Stimulated activated CD8-positive, alpha-beta memory T cell treated with anti-CD3 and anti-CD28 coated beads, Interleukin-7, amount 100 ng/mL, for 48 hours (primary cell): ENCODE data around the gene YIF1A.

Experiments
- DNase-seq, 2 donors: peaks; one replicate each; pipeline ENCODE4 v3.0.0-alpha.2; 2020; ENCODE audit warnings: low read depth in 1 of 2; ENCODE audit errors: extremely low read depth in 1 of 2

Gene YIF1A

DNA sequence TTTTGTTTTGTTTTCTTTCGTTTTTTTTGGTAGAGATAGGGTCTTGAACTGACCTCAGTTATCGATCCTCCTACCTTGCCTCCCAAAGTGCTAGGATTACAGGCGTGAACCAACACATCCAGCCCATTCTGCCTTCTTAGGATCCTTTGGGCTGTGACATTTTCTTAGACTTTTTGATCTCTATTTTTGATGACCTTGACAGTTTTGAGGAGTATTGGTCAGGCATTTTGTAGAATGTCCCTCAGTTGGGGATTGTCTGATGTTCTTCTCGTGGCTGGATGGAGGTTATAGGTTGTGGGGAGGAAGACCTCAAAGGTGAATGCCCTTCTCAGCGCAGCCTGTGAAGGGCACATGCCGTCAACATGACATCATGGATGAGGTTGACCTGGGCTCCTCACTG, 40.0 kb downstream of the YIF1A start:
- DNase-seq, result no peak

DNA sequence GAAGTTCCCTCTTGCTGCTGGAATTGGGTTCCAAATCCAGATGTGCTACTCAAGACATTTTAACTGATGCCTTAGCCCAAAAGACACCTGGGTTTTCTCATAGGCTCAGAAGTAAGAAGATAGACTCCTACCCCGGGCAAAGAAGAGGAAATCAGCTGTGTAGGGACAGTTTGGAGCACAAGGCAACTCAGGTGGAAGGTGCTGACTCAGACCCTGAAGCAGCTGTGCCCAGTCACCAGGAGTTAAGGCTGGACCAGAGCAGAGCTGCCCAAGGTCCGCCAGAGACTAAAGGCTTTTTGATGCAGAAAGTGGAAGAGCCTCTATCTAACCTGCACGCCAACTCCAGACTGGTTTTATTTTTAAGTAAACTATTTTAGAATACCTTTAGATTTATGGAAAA, 41.1 kb downstream of the YIF1A start:
- no peak for DNase-seq

DNA sequence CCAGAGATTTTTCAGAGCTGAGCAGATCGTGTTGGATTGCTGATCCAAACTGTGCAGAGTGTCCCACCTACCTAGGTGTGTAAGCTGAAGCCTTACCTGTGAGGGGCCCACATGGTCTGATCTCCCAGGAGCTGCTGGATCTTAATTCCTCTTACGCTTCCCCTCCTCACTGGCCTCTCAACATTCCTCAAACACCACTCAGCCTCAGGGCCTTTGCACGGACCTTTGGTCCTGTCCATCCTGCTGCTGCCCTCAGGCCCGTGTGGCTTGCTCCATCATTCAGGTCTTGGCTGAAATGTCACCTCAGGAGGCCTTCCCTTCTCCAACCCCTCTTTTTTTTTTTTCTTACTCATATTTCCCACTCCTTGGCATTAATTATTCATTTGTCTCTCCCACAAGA, 41.6 kb downstream of the YIF1A start:
- DNase-seq, result no peak

DNA sequence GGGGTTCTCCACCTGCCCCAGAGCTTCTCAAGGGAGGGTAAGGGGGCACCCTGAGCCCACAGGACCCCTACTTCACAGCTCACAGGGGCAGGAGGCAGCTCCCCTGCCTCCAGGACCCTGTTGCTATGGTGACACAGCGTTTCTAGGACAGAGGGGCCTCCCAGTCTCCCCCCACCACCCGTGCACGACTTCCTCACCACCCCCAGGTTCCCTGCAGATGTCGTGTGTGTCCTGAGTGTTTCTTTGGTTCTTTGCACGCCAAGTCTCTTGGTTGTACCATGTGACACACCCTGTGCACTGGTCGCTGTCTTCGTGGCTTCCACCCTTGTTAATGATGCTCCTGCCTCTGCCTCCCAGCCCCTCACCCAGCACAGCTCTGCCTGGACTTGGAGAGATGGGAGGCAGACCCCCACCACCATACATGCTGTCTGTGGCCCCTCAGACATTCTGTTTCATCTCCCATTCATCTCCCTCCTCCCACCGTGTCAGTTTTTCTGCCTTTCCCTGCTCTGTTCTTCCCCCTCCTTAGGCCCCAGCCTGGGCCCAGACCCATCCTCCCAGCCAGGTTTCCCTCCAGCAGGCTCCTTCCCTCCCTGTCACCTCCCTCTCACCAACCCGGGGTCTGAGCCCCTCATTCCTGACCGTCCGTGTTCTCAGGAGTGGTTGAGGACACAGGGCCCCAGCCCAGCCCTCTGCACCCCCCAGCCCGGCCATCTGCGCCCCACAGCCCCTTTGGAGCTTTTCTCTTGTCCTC, 45.0 kb downstream of the YIF1A start:
- DNase-seq, result no peak

DNA sequence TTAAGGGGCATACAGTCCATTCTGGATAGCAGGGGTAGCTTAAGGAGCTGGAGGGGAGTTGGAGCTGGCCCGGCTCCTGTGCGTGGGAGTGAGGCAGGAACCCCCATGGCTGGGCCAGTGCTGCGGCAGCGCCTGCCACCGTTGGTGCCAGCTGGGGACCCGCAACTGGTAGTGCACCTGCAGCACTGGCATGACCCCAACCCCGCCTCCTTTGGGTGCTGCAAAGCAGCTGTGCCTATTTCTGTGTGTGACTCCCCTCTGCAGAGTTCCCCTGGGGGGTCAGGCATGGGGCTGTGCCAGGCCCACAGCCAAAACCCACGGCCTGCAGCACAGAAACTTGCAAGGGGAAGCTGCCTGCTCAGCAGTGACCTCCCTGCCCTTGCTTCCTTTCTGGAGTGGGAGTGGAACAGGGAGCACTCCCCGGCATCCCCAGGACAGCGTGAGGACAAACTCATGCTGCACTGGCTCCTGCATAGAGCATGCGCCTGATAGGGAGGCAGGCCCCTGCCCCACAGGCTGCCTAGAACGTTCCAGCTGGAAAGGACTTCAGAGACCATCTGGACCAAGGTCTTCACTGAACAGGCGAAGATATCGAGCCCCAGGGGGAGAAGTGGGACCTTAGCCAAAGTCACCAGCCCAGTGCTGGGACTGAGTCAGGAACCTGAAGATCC, 46.7 kb downstream of the YIF1A start:
- DNase-seq, result no peak

DNA sequence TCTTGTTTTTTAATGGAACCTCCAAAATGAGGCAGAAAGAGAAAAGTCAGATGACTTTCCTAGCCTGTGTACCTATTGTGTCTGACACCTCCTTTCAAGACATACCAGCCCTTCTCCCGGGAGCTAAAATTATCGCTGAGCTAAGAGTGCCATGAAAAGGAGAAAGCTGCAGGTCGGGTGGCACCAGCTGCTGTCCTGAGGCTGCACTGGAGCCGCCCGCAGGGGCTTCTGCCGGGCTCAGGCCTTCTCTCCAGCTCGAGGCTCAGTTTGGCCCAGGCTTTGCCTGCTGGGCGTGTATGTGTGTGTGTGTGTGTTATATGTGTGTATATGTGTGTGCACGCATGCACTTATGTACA, 48.2 kb downstream of the YIF1A start:
- DNase-seq, result no peak

DNA sequence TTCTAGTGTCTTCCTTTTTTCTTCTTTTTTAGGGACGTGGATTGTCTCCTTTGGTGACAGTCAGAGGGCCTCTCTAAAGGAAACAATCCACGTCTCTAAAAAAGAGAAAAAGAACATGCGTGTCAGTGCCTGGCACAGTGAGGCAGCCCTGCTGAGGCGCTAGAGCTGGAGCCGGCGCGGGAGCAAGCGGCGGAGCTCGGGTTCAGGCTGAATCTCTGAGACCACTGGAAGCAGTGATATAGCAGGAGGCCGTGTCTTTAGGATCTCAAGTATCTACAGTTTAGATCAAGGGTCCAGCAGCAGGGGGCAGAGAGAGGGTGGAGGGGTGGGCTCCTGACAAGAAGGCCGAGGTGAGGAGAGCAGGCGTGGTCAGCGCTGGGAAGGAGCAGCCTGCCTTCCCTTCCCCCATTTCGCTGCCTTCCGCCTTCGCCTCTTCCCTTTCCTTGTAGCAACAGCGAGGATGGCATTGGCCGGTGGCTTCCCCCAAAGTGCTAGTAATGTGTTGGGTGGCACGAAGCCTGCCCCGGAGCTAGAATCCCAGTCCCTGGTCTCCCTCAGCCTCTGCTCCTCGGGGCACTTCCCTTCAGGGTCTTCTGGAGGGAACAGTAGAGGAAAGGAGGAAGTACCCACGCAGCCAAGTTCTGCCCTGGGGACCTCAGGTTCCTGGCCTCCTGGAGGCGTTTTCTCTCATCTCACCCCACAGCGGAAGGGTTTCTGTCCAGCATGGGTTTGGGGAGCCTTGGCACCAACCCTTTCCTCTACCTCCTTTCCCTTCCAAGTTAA, 48.8 kb downstream of the YIF1A start:
- DNase-seq, result no peak

DNA sequence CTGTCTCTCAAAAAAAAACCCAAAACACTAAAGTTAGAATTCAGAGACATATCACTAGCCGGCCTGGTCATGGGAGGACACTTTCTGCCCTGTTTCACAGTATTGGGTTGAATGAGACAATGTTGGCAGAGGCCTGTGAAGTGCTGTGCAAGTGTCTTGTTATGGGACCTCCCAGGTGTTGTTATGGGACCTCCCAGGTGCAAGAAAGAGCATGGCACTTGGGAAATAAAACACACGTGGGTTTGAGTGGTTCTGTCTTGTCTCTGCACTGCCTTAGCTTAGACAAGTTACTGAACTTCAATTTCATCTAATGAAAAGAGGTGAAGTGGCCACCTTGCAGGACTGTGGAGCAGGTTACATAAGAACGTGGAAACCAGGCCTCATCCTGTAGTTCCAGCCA, 49.4 kb downstream of the YIF1A start:
- no peak for DNase-seq

DNA sequence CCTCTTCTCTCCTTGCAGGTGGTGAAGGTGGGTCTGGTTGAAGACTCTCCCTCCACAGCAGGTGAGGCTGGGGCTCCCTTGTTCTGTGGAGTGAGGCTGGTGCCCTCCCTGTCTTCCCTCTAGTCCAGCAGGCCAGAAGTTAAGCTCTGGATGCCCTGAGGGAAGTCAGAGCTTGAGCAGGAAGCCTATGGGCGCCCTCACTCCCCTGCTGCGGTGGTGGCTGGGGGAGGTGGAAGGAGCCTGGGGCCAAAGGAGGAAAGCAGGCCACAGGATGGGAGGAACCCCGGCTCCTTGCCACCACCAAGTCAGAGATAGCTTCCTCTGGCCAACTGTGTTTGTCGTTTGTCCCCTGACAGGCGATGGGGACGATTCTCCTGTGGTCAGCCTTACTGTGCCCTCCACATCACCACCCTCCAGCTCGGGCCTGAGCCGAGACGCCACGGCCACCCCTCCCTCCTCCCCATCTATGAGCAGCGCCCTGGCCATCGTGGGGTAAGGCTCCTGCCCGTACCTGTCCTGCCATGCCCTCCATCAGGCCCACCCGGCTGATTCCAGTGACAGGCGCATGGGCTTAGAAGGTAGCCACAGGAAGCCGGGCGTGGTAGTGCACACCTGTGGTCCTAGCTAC, 50.0 kb downstream of the YIF1A start:
- no peak for DNase-seq

DNA sequence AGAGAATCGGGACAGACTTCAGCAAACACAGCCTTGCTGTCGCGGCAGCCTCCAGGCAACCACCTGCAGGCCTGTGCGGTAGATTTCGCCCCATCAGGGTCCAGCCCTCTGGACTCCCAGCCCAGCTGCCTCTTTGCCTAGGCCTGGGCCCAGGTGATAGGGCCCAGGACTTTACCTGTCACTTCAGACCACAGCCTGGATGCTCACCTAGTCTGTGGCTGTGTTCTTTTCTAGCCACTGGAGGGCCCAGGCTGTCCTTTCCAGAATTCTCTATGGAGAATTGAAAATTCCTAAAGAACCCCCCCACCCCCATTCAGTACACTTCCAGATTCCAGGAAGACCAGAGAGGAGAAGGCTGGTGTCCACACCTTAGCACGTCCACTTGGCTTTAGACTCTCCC, 51.1 kb downstream of the YIF1A start:
- no peak for DNase-seq

DNA sequence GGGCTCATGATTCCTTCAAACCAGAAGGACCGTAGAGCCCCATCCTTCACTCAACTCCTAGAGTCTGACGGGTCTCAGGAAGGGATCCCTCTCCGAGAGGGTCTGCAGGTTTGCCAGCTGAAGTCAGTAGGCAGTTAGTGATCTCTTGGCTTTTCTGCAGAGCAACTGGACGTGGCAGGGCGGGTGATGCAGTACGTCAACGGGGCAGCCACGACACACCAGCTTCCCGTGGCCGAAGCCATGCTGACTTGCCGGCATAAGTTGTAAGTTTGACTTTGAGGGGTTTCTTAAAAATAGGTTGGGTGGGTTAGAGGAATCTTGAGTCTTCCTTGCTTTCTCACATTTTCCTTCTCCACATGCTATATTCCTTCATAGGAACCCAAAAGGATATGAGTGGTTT, 53.8 kb downstream of the YIF1A start:
- DNase-seq, result no peak
